CD1c-positive myeloid dendritic cell (primary cell): Measurements from ENCODE around the gene GNA12.
A peak's percentile ranks its signal among the peaks of the same experiment; 100 is the strongest.
"Not testable (repeated sequence)": the region's sequence is repeated elsewhere in the genome, so short reads cannot be mapped to it uniquely, and the experiment has no call there.

Source experiments
- DNase-seq: peaks from one replicate; pipeline ENCODE4 v3.0.0-alpha.2; 2016; ENCODE audit errors: extremely low spot score

Gene GNA12

GRCh38 chr7:2693420-2694121 is 150.5 kb downstream of the GNA12 start:
- peak; percentile 75 for DNase-seq

GRCh38 chr7:2692543-2692942 is 151.6 kb downstream of the GNA12 start:
- DNase-seq, result no peak

- DNase-seq, result not testable (repeated sequence)
Measured at GRCh38 chr7:2691932-2692439, 152.1 kb downstream of the GNA12 start.

- peak; percentile 26 for DNase-seq
Measured at GRCh38 chr7:2691011-2691707, 152.9 kb downstream of the GNA12 start.

GRCh38 chr7:2689951-2690705 is 154.0 kb downstream of the GNA12 start:
- DNase-seq, result peak; percentile 37

GRCh38 chr7:2689343-2689847 is 154.7 kb downstream of the GNA12 start:
- no peak for DNase-seq

- DNase-seq, result no peak
Measured at GRCh38 chr7:2688409-2689342, 155.4 kb downstream of the GNA12 start.

- no peak for DNase-seq
Measured at GRCh38 chr7:2687881-2688318, 156.2 kb downstream of the GNA12 start, which contains the start of gene AMZ1. Gene AMZ1, plus strand, starts transcription at chr7:2688202. Its CDS starts 12,250 bp downstream, at chr7:2700452.

- no peak for DNase-seq
Measured at GRCh38 chr7:2687338-2687869, 156.7 kb downstream of the GNA12 start.

GRCh38 chr7:2686101-2686500 is 158.0 kb downstream of the GNA12 start:
- DNase-seq, result no peak

GRCh38 chr7:2684501-2684900 is 159.6 kb downstream of the GNA12 start:
- DNase-seq, result no peak

- DNase-seq, result no peak
Measured at GRCh38 chr7:2681929-2682799, 161.9 kb downstream of the GNA12 start.

- peak; percentile 81 for DNase-seq
Measured at GRCh38 chr7:2680792-2681490, 163.2 kb downstream of the GNA12 start.

- DNase-seq, result no peak
Measured at GRCh38 chr7:2680256-2680655, 163.9 kb downstream of the GNA12 start.

GRCh38 chr7:2679135-2680127 is 164.7 kb downstream of the GNA12 start:
- DNase-seq, result not testable (repeated sequence)

GRCh38 chr7:2678454-2678853 is 165.7 kb downstream of the GNA12 start:
- not testable (repeated sequence) for DNase-seq
